Esophagus muscularis mucosa (tissue), 4 donors: ENCODE results near the gene TGDS. TPM values are rescaled to one million over a fixed set of nuclear protein-coding genes. Genes with fewer than 3 reads are reported as not detected.

Source experiments
- DNase-seq: peaks from one replicate; pipeline ENCODE4 v3.0.0-alpha.2; 2017; ENCODE audit errors: extremely low spot score
- H3K27ac ChIP-seq, 4 donors: fragments of 200-600 bp; sonication (generic); replicated peaks in 1 of 4; 1 replicate in 3 of 4; 2 replicates in 1 of 4; pipeline ENCODE4 v1.5.1; 2016 to 2019; ENCODE audit warnings: mild to moderate bottlenecking in 1 of 4
- H3K27me3 ChIP-seq, 4 donors: fragments of 200-600 bp; sonication (generic); one replicate each; pipeline versions ENCODE4 v1.5.1 to v1.6.0; 2016 to 2019
- H3K36me3 ChIP-seq, 4 donors: fragments of 200-600 bp; sonication (generic); one replicate each; pipeline ENCODE4 v1.5.1; 2016 to 2019
- H3K4me1 ChIP-seq, 4 donors: fragments of 200-600 bp; sonication (generic); one replicate each; pipeline ENCODE4 v1.5.1; 2016 to 2019
- H3K4me3 ChIP-seq, 4 donors: fragments of 200-600 bp; sonication (generic); 1 replicate in 2 of 4; 2 replicates in 2 of 4; pipeline ENCODE4 v1.5.1; 2016 to 2019; ENCODE audit warnings: mild to moderate bottlenecking in 4 of 4, moderate library complexity in 1 of 4
- H3K9me3 ChIP-seq, 4 donors: fragments of 200-600 bp; sonication (generic); 1 replicate in 3 of 4; 2 replicates in 1 of 4; pipeline ENCODE4 v1.5.1; 2016 to 2019
- CTCF ChIP-seq, 3 experiments: fragments of 200-600 bp in 2 of 3; fragments of 450-650 bp in 1 of 3; sonication (generic) in 2 of 3; IDR thresholded peaks; one replicate each; pipeline ENCODE4 v1.5.1; 2017 to 2019; ENCODE audit warnings: antibody characterized with exemption in 3 of 3, mild to moderate bottlenecking in 2 of 3, moderate library complexity in 1 of 3
- EP300 ChIP-seq: sonication (generic); formaldehyde crosslinking; IDR thresholded peaks from one replicate; pipeline ENCODE4 v1.6.1; 2017; ENCODE audit warnings: antibody characterized with exemption
- POLR2A ChIP-seq: fragments of 450-650 bp; IDR thresholded peaks from one replicate; pipeline ENCODE4 v1.6.1; 2017; ENCODE audit warnings: antibody characterized with exemption, moderate library complexity, mild to moderate bottlenecking, low read depth
- POLR2AphosphoS5 ChIP-seq, 2 donors: sonication (generic); formaldehyde crosslinking; IDR thresholded peaks; one replicate each; pipeline ENCODE4 v1.6.1; 2017; ENCODE audit warnings: antibody characterized with exemption in 2 of 2
- WGBS: methylation state at CpG from one replicate; pipeline ENCODE4 v1.1.5; 2018; 5-methylcytosine and 5-hydroxymethylcytosine counted together
- intact Hi-C: fragments of 100-400 bp; cut with DNase I; formaldehyde crosslinking; loops from one replicate; pipeline ENCODE4 v1.15.1; 2023
- total RNA-seq, 4 donors: library from RNA; depleted of rRNA; stranded (reverse); fragments of >200 nt; gene quantifications; one replicate each; pipeline versions ENCODE4 v1.1.0 to v1.2.1, GENCODE V29; 2016

TGDS gene
- total RNA-seq, 4 donors from 2014 or later, result 3.7 to 7.5 (median 6.2) TPM

- H3K9me3 ChIP-seq, result no peaks in the 10 kb centered on the region
- H3K27me3 ChIP-seq, result no peaks in the 10 kb centered on the region
- peaks cover 18 to 35% (median 21%) of the 10 kb centered on the region in 4 donors for H3K4me1 ChIP-seq
- H3K27ac ChIP-seq, result peak overlapping the region; percentile 81 to 85 (median 82)
- H3K4me3 ChIP-seq, result peak overlapping the region; percentile 72 to 86 (median 80)
- WGBS, result 8% methylated on average over 16 of the region's 16 CpGs
- no peak for DNase-seq
- TF ChIP-seq POLR2AphosphoS5 (IDR thresholded peaks at IDR 0.05), result no peak
- no peak for TF ChIP-seq POLR2A
- no peak for TF ChIP-seq EP300
- no peak for TF ChIP-seq CTCF (IDR thresholded peaks at IDR 0.05)
- H3K36me3 ChIP-seq, result peaks cover 3 to 27% (median 14%) of the 10 kb centered on the region in 4 donors
- intact Hi-C loops, result no loop called here
Measured at GRCh38 chr13:94595001-94595949, 677 bp downstream of the TGDS start.

GRCh38 chr13:94590744-94591143 is 5.2 kb downstream of the TGDS start:
- peaks cover 14 to 29% (median 19%) of the 10 kb centered on the region in 4 donors for H3K4me1 ChIP-seq
- intact Hi-C loops, result no loop called here
- no peak overlapping the region for H3K27ac ChIP-seq
- H3K27me3 ChIP-seq, result no peaks in the 10 kb centered on the region
- no peak for TF ChIP-seq POLR2A
- TF ChIP-seq EP300, result no peak
- no peak for TF ChIP-seq CTCF (IDR thresholded peaks at IDR 0.05)
- TF ChIP-seq POLR2AphosphoS5 (IDR thresholded peaks at IDR 0.05), result no peak
- H3K4me3 ChIP-seq, result no peak overlapping the region
- WGBS, result 97% methylated on average over 3 of the region's 3 CpGs
- no peak for DNase-seq
- H3K36me3 ChIP-seq, result peaks cover 5 to 46% (median 20%) of the 10 kb centered on the region in 4 donors
- H3K9me3 ChIP-seq, result no peaks in the 10 kb centered on the region

DNA sequence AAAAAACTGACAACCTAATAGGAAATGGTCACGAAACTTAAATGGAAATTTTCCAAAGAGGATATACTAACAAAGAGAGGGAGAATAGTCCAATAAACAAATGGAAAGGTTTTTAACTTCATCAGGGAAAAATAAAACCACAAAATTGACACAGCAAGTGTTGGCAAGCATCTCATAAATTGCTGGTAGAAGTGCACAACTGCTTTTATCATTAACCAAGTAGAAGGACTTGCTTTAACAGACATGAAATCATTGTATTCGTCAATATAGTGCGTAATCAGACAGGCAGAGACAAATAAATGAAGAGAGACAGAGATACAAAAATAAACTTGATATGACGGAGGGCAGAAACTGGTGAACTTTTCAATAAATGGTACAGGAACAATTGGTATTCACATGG is 7.4 kb downstream of the TGDS start:
- H3K4me1 ChIP-seq, result peaks cover 0 to 8% (median under 1%) of the 10 kb centered on the region in 4 donors
- 93% methylated on average over 4 of the region's 4 CpGs for WGBS
- no peak overlapping the region for H3K27ac ChIP-seq
- intact Hi-C loops, result no loop called here
- H3K27me3 ChIP-seq, result no peaks in the 10 kb centered on the region
- no peak overlapping the region for H3K4me3 ChIP-seq
- H3K36me3 ChIP-seq, result peaks cover 5 to 63% (median 23%) of the 10 kb centered on the region in 4 donors
- DNase-seq, result no peak
- no peaks in the 10 kb centered on the region for H3K9me3 ChIP-seq
- no peak for TF ChIP-seq POLR2A
- no peak for TF ChIP-seq POLR2AphosphoS5 (IDR thresholded peaks at IDR 0.05)
- no peak for TF ChIP-seq CTCF (IDR thresholded peaks at IDR 0.05)
- no peak for TF ChIP-seq EP300

- Histone ChIP-seq H3K27me3 (no peaks in the 10 kb centered on the region), H3K36me3 (peaks cover 14 to 65% (median 29%) of the 10 kb centered on the region in 4 donors), H3K27ac (no peak overlapping the region), H3K4me3 (no peak overlapping the region), H3K9me3 (no peaks in the 10 kb centered on the region), H3K4me1 (no peaks in the 10 kb centered on the region)
- no peak for DNase-seq
- WGBS, result 90% methylated on average over 7 of the region's 7 CpGs
- TF ChIP-seq CTCF (IDR thresholded peaks at IDR 0.05) (no peak), POLR2AphosphoS5 (IDR thresholded peaks at IDR 0.05) (no peak), POLR2A (no peak), EP300 (no peak)
- intact Hi-C loops, result no loop called here
Measured at GRCh38 chr13:94586371-94586770, 9.6 kb downstream of the TGDS start.
